ENCODE results near the gene TRIOBP.
A peak's percentile ranks its signal among the peaks of the same experiment; 100 is the strongest.

The TRIOBP gene

DNA sequence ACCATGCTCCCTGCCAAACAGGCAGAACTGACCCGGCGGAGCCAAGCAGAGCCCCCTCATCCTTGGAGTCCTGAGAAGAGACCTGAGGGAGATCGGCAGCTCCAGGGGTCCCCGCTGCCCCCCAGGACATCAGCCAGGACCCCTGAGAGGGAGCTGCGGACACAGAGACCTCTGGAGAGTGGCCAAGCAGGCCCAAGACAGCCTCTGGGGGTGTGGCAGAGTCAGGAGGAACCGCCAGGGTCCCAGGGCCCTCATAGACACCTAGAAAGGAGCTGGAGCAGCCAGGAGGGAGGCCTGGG lies 37.5 kb downstream of the TRIOBP start:
- H3K27ac ChIP-seq (ENCODE audit: low read depth, low read length) = no peak overlapping the region
- H4K5ac ChIP-seq (ENCODE audit: low read length) = no peak overlapping the region
- H3K9ac ChIP-seq (ENCODE audit: low read length) = no peak overlapping the region
- H3K23ac ChIP-seq (ENCODE audit: low read length) = no peak overlapping the region
- H2AK5ac ChIP-seq (ENCODE audit: low read length) = no peak overlapping the region
- H3K4me2 ChIP-seq (ENCODE audit: low read length) = no peak overlapping the region
- no peak overlapping the region for H3K18ac ChIP-seq (ENCODE audit: low read length)
- no peak overlapping the region for H2BK15ac ChIP-seq (replicated peaks; ENCODE audit: low read depth)
- H3K27me3 ChIP-seq (ENCODE audit: insufficient read depth, low read length, poor library complexity) = no peaks in the 10 kb centered on the region
- no peak overlapping the region for H2BK120ac ChIP-seq (ENCODE audit: low read depth, low read length)
- no peaks in the 10 kb centered on the region for H3K79me2 ChIP-seq (ENCODE audit: control insufficient read depth, insufficient read depth, low read length)
- no peak overlapping the region for H3K56ac ChIP-seq (ENCODE audit: low read length)
- no peaks in the 10 kb centered on the region for H3K4me1 ChIP-seq (ENCODE audit: control insufficient read depth, low read depth, low read length)
- no peak for DNase-seq
- no peak overlapping the region for H4K8ac ChIP-seq (ENCODE audit: low read depth, low read length)
- no peak overlapping the region for H3K4ac ChIP-seq (ENCODE audit: low read depth, low read length)
- no CpG with 5 or more reads among the region's 6 CpGs for WGBS (ENCODE audit: extremely low coverage, insufficient coverage, low lambda C conversion rate)
- H3K36me3 ChIP-seq (ENCODE audit: control insufficient read depth, insufficient read depth, low read length) = no peaks in the 10 kb centered on the region
- H3K4me3 ChIP-seq (ENCODE audit: low read length) = no peak overlapping the region
- H3K79me1 ChIP-seq (ENCODE audit: low read length) = no peaks in the 10 kb centered on the region
- H2BK5ac ChIP-seq (ENCODE audit: low read length) = no peak overlapping the region

DNA sequence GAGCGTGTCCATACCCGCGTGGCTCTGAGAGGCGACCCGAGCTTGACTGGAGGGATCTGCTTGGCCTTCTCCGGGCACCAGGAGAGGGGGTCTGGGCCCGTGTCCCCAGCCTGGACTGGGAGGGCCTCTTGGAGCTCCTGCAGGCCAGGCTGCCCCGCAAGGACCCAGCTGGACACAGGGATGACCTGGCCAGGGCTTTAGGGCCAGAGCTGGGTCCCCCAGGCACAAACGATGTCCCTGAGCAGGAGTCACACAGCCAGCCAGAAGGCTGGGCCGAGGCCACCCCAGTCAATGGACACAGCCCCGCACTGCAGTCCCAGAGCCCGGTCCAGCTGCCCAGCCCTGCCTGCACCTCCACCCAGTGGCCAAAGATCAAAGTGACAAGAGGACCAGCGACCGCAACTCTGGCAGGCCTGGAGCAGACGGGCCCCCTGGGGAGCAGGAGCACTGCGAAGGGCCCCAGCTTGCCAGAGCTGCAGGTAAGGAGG lies 38.2 kb downstream of the TRIOBP start:
- Histone ChIP-seq H2AK5ac (ENCODE audit: low read length) (no peak overlapping the region), H3K23ac (ENCODE audit: low read length) (no peak overlapping the region), H3K56ac (ENCODE audit: low read length) (no peak overlapping the region), H3K4me1 (ENCODE audit: control insufficient read depth, low read depth, low read length) (no peaks in the 10 kb centered on the region), H2BK15ac (replicated peaks; ENCODE audit: low read depth) (no peak overlapping the region), H4K5ac (ENCODE audit: low read length) (no peak overlapping the region), H3K27me3 (ENCODE audit: insufficient read depth, low read length, poor library complexity) (no peaks in the 10 kb centered on the region), H4K8ac (ENCODE audit: low read depth, low read length) (no peak overlapping the region), H3K36me3 (ENCODE audit: control insufficient read depth, insufficient read depth, low read length) (no peaks in the 10 kb centered on the region), H2BK5ac (ENCODE audit: low read length) (no peak overlapping the region), H3K79me1 (ENCODE audit: low read length) (no peaks in the 10 kb centered on the region), H3K4ac (ENCODE audit: low read depth, low read length) (no peak overlapping the region), H3K18ac (ENCODE audit: low read length) (no peak overlapping the region), H3K79me2 (ENCODE audit: control insufficient read depth, insufficient read depth, low read length) (no peaks in the 10 kb centered on the region), H2BK120ac (ENCODE audit: low read depth, low read length) (no peak overlapping the region), H3K4me2 (ENCODE audit: low read length) (no peak overlapping the region), H3K9ac (ENCODE audit: low read length) (no peak overlapping the region), H3K27ac (ENCODE audit: low read depth, low read length) (no peak overlapping the region), H3K4me3 (ENCODE audit: low read length) (no peak overlapping the region)
- DNase-seq = peak; percentile 73
- no CpG with 5 or more reads among the region's 16 CpGs for WGBS (ENCODE audit: extremely low coverage, insufficient coverage, low lambda C conversion rate)

DNA sequence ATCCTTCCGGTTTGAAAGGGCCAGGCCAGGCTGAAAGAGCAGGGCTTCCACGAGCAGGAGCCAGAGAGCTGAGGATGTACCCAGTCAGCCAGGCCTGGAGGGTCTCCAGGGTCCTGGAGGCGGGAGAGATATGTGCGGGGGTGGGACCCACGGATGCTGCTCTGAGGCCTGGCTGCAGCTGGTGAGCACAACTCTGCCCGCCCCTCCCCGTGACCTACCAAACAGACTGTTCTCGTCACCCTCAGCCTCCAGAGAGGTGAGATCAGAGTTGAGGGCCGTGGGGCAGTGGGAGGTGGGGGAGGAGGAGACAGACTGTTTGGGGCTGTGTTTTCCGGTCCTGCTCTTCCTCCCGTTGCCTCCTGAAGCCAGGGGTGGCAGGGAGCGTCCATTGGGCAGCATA lies 42.2 kb downstream of the TRIOBP start:
- no peaks in the 10 kb centered on the region for H3K27me3 ChIP-seq (ENCODE audit: insufficient read depth, low read length, poor library complexity)
- no peak overlapping the region for H3K18ac ChIP-seq (ENCODE audit: low read length)
- H3K79me2 ChIP-seq (ENCODE audit: control insufficient read depth, insufficient read depth, low read length) = no peaks in the 10 kb centered on the region
- H3K79me1 ChIP-seq (ENCODE audit: low read length) = no peaks in the 10 kb centered on the region
- H3K4ac ChIP-seq (ENCODE audit: low read depth, low read length) = no peak overlapping the region
- no peak overlapping the region for H4K5ac ChIP-seq (ENCODE audit: low read length)
- H3K9ac ChIP-seq (ENCODE audit: low read length) = no peak overlapping the region
- no peak overlapping the region for H3K23ac ChIP-seq (ENCODE audit: low read length)
- no peak overlapping the region for H3K4me2 ChIP-seq (ENCODE audit: low read length)
- no peak overlapping the region for H2BK120ac ChIP-seq (ENCODE audit: low read depth, low read length)
- H2BK15ac ChIP-seq (replicated peaks; ENCODE audit: low read depth) = no peak overlapping the region
- H4K8ac ChIP-seq (ENCODE audit: low read depth, low read length) = no peak overlapping the region
- DNase-seq = no peak
- H3K36me3 ChIP-seq (ENCODE audit: control insufficient read depth, insufficient read depth, low read length) = no peaks in the 10 kb centered on the region
- WGBS (ENCODE audit: extremely low coverage, insufficient coverage, low lambda C conversion rate) = no CpG with 5 or more reads among the region's 12 CpGs
- H3K27ac ChIP-seq (ENCODE audit: low read depth, low read length) = no peak overlapping the region
- H2BK5ac ChIP-seq (ENCODE audit: low read length) = no peak overlapping the region
- no peaks in the 10 kb centered on the region for H3K4me1 ChIP-seq (ENCODE audit: control insufficient read depth, low read depth, low read length)
- H2AK5ac ChIP-seq (ENCODE audit: low read length) = no peak overlapping the region
- H3K4me3 ChIP-seq (ENCODE audit: low read length) = no peak overlapping the region
- H3K56ac ChIP-seq (ENCODE audit: low read length) = no peak overlapping the region

DNA sequence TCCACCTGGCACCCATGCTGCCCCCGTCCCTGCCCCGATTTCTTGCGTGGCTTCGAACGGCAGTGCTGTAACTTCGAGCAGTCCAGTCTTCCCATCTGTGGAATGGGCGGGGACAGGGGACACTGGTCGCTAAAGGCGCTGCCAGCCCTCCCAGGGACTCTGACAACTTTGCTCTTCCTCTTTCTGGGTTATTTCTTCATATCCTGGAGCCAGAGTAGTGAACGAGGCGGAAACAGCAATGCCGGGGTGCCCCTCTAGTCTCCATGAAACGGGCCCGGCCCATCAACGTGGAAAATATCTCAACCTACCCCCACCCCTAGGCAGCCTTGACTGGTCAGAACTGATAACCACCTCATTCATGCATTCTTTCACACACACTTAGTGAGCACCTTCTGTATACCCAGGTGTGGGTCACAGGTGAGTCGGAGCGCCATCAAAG lies 42.8 kb downstream of the TRIOBP start:
- Histone ChIP-seq H3K18ac (ENCODE audit: low read length) (no peak overlapping the region), H3K79me1 (ENCODE audit: low read length) (no peaks in the 10 kb centered on the region), H3K4me2 (ENCODE audit: low read length) (no peak overlapping the region), H3K56ac (ENCODE audit: low read length) (no peak overlapping the region), H3K23ac (ENCODE audit: low read length) (no peak overlapping the region), H3K9ac (ENCODE audit: low read length) (no peak overlapping the region), H3K79me2 (ENCODE audit: control insufficient read depth, insufficient read depth, low read length) (no peaks in the 10 kb centered on the region), H2BK120ac (ENCODE audit: low read depth, low read length) (no peak overlapping the region), H2AK5ac (ENCODE audit: low read length) (no peak overlapping the region), H2BK15ac (replicated peaks; ENCODE audit: low read depth) (no peak overlapping the region), H3K36me3 (ENCODE audit: control insufficient read depth, insufficient read depth, low read length) (no peaks in the 10 kb centered on the region), H3K4ac (ENCODE audit: low read depth, low read length) (no peak overlapping the region), H3K27ac (ENCODE audit: low read depth, low read length) (no peak overlapping the region), H3K4me3 (ENCODE audit: low read length) (no peak overlapping the region), H3K4me1 (ENCODE audit: control insufficient read depth, low read depth, low read length) (no peaks in the 10 kb centered on the region), H3K27me3 (ENCODE audit: insufficient read depth, low read length, poor library complexity) (no peaks in the 10 kb centered on the region), H2BK5ac (ENCODE audit: low read length) (no peak overlapping the region), H4K5ac (ENCODE audit: low read length) (no peak overlapping the region), H4K8ac (ENCODE audit: low read depth, low read length) (no peak overlapping the region)
- no peak for DNase-seq
- WGBS (ENCODE audit: extremely low coverage, insufficient coverage, low lambda C conversion rate) = no CpG with 5 or more reads among the region's 17 CpGs

DNA sequence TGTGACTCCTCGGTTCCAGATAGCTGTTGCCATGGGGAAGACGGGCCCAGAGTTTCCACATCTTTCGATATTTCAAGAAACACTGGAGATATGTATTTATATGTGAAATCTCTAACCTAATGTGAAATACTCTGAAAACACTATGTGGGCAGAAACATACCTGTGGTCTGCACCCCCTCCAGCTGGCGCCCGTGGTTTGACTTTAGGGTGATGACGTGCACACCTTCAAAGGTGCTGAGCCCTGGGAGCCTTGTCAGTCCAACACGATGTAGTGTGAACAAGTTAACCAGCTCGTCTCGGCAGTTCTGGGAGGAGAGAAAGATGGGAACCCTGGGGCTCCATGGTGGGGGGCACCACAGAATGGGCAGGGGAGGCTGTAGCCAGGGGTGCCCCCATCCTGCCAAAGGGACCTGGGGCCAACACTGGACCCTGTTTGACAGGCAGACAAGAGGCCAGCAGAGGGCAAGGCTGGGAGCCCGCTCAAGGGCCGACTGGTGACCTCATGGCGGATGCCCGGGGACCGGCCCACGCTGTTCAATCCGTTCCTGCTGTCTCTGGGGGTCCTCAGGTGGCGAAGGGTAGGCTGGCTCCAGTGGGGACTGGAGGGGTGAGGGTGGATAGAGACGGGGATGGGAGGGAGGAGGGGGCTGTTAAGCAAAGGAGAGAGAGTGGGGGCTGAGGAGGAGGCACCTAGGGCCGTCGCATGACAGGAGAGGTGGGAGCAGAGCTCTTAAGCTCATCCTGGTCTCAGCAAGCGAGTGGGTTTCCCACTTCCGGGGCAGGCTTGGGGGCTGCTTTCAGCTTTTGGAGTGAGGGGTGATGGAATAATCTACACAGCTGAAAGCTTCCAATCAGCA lies 43.8 kb downstream of the TRIOBP start:
- DNase-seq = no peak
- Histone ChIP-seq H3K4me1 (ENCODE audit: control insufficient read depth, low read depth, low read length) (peaks cover 3% of the 10 kb centered on the region), H3K4me2 (ENCODE audit: low read length) (no peak overlapping the region), H3K9ac (ENCODE audit: low read length) (no peak overlapping the region), H3K18ac (ENCODE audit: low read length) (no peak overlapping the region), H3K4ac (ENCODE audit: low read depth, low read length) (no peak overlapping the region), H3K56ac (ENCODE audit: low read length) (no peak overlapping the region), H3K36me3 (ENCODE audit: control insufficient read depth, insufficient read depth, low read length) (no peaks in the 10 kb centered on the region), H2BK5ac (ENCODE audit: low read length) (no peak overlapping the region), H2AK5ac (ENCODE audit: low read length) (no peak overlapping the region), H2BK120ac (ENCODE audit: low read depth, low read length) (no peak overlapping the region), H2BK15ac (replicated peaks; ENCODE audit: low read depth) (no peak overlapping the region), H3K79me2 (ENCODE audit: control insufficient read depth, insufficient read depth, low read length) (no peaks in the 10 kb centered on the region), H4K8ac (ENCODE audit: low read depth, low read length) (no peak overlapping the region), H3K27ac (ENCODE audit: low read depth, low read length) (no peak overlapping the region), H4K5ac (ENCODE audit: low read length) (no peak overlapping the region), H3K23ac (ENCODE audit: low read length) (no peak overlapping the region), H3K27me3 (ENCODE audit: insufficient read depth, low read length, poor library complexity) (no peaks in the 10 kb centered on the region), H3K4me3 (ENCODE audit: low read length) (no peak overlapping the region), H3K79me1 (ENCODE audit: low read length) (peaks cover 3% of the 10 kb centered on the region)
- WGBS (ENCODE audit: extremely low coverage, insufficient coverage, low lambda C conversion rate) = no CpG with 5 or more reads among the region's 22 CpGs
